Tibial artery (tissue), 4 donors: Measurements from ENCODE around the gene CD96.

Source experiments
- DNase-seq, 2 donors: peaks; one replicate each; pipeline ENCODE4 v3.0.0-alpha.2; 2019
- H3K27ac ChIP-seq, 2 donors: fragments of 200-600 bp; sonication (generic) in 1 of 2; 1 replicate in 1 of 2; 2 replicates in 1 of 2; pipeline ENCODE4 v1.5.1; 2018 to 2019; ENCODE audit warnings: mild to moderate bottlenecking in 1 of 2
- H3K27me3 ChIP-seq, 2 donors: fragments of 200-600 bp; sonication (generic) in 1 of 2; one replicate each; pipeline versions ENCODE4 v1.5.1 to v1.6.0; 2016 to 2019
- H3K36me3 ChIP-seq, 3 donors: fragments of 200-600 bp; sonication (generic) in 2 of 3; one replicate each; pipeline ENCODE4 v1.5.1; 2016 to 2019; ENCODE audit warnings: mild to moderate bottlenecking in 2 of 3
- H3K4me1 ChIP-seq, 4 donors: fragments of 200-600 bp; sonication (generic) in 2 of 4; 1 replicate in 3 of 4; 2 replicates in 1 of 4; pipeline ENCODE4 v1.5.1; 2016 to 2019
- H3K4me3 ChIP-seq, 2 donors: fragments of 200-600 bp; sonication (generic) in 1 of 2; 1 replicate in 1 of 2; 2 replicates in 1 of 2; pipeline ENCODE4 v1.5.1; 2018 to 2019; ENCODE audit warnings: mild to moderate bottlenecking in 2 of 2
- H3K9me3 ChIP-seq, 3 donors: fragments of 200-600 bp; sonication (generic) in 1 of 3; one replicate each; pipeline ENCODE4 v1.5.1; 2016 to 2019
- intact Hi-C: fragments of 100-400 bp; cut with DNase I; formaldehyde crosslinking; loops from one replicate; pipeline ENCODE4 v1.15.0; 2023; ENCODE audit warnings: low total_unique reads
- TF ChIP-seq, protein P1 (sequence below), 2 experiments: fragments of 200-600 bp in 1 of 2; fragments of 450-650 bp in 1 of 2; IDR thresholded peaks; one replicate each; pipeline ENCODE4 v1.5.1; 2017 to 2019; ENCODE audit warnings: antibody characterized with exemption in 2 of 2, mild to moderate bottlenecking in 1 of 2, moderate library complexity in 1 of 2

The CD96 gene

DNA sequence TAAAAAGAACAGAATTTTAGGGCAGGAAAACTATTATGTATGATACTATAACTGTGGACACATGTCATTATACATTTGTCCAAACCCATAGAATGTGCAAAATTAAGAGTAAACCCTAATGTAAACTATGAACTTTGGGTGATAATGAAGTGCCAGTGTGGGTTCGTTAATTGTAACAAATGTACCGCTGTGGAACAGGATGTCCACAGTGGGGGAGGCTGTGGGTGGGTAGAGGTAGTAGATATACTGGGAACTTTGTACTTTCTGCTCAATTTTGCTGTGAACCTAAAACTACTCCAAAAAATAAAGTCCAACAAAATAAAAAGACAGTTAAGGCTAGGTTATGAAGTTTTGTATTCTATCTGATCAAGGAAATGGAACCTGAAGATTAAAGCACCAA, 24.8 kb downstream of the CD96 start:
- DNase-seq, result no peak
- Histone ChIP-seq H3K9me3 (no peaks in the 10 kb centered on the region), H3K4me3 (no peak overlapping the region), H3K27me3 (no peaks in the 10 kb centered on the region), H3K36me3 (no peaks in the 10 kb centered on the region), H3K27ac (no peak overlapping the region), H3K4me1 (no peaks in the 10 kb centered on the region)
- intact Hi-C loops, result no loop called here
- TF ChIP-seq, protein P1, sequence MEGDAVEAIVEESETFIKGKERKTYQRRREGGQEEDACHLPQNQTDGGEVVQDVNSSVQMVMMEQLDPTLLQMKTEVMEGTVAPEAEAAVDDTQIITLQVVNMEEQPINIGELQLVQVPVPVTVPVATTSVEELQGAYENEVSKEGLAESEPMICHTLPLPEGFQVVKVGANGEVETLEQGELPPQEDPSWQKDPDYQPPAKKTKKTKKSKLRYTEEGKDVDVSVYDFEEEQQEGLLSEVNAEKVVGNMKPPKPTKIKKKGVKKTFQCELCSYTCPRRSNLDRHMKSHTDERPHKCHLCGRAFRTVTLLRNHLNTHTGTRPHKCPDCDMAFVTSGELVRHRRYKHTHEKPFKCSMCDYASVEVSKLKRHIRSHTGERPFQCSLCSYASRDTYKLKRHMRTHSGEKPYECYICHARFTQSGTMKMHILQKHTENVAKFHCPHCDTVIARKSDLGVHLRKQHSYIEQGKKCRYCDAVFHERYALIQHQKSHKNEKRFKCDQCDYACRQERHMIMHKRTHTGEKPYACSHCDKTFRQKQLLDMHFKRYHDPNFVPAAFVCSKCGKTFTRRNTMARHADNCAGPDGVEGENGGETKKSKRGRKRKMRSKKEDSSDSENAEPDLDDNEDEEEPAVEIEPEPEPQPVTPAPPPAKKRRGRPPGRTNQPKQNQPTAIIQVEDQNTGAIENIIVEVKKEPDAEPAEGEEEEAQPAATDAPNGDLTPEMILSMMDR (IDR thresholded peaks at IDR 0.05), result no peak

GRCh38 chr3:111568355-111568754, 26.4 kb downstream of the CD96 start:
- Histone ChIP-seq H3K9me3 (no peaks in the 10 kb centered on the region), H3K4me1 (no peaks in the 10 kb centered on the region), H3K36me3 (no peaks in the 10 kb centered on the region), H3K4me3 (no peak overlapping the region), H3K27ac (no peak overlapping the region), H3K27me3 (no peaks in the 10 kb centered on the region)
- intact Hi-C loops, result no loop called here
- no peak for DNase-seq
- TF ChIP-seq, protein P1 (IDR thresholded peaks at IDR 0.05), result no peak

DNA sequence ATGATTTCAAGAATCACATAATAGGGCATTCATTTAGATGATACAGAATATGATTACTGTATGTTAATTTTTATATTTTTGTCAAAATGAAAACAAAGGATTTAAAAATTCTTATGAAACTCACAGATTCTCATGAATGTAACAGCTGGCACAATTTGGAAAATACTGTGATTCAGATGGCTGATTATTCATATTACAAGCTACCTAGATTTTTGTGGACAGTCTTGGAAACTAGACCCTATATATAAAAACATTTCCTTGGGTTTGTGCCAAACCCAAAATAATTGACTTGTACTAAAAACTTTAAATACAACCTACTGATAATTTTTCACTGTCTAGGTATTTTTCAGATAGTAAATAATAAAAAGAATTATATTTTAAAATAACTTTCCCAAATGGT, 26.9 kb downstream of the CD96 start:
- Histone ChIP-seq H3K9me3 (no peaks in the 10 kb centered on the region), H3K27ac (no peak overlapping the region)
- intact Hi-C loops, result no loop called here

GRCh38 chr3:111570404-111571030, 28.5 kb downstream of the CD96 start:
- intact Hi-C loops, result no loop called here
- no peak for DNase-seq
- no peaks in the 10 kb centered on the region for H3K27me3 ChIP-seq
- H3K4me3 ChIP-seq, result no peak overlapping the region
- no peaks in the 10 kb centered on the region for H3K9me3 ChIP-seq
- no peaks in the 10 kb centered on the region for H3K4me1 ChIP-seq
- no peak overlapping the region for H3K27ac ChIP-seq
- TF ChIP-seq, protein P1 (IDR thresholded peaks at IDR 0.05), result no peak
- no peaks in the 10 kb centered on the region for H3K36me3 ChIP-seq

More for the DNA sequence above, 26.9 kb downstream of the CD96 start:
- TF ChIP-seq, protein P1 (IDR thresholded peaks at IDR 0.05), result no peak
- Histone ChIP-seq H3K27me3 (no peaks in the 10 kb centered on the region), H3K4me1 (no peaks in the 10 kb centered on the region), H3K4me3 (no peak overlapping the region), H3K36me3 (no peaks in the 10 kb centered on the region)
- no peak for DNase-seq

DNA sequence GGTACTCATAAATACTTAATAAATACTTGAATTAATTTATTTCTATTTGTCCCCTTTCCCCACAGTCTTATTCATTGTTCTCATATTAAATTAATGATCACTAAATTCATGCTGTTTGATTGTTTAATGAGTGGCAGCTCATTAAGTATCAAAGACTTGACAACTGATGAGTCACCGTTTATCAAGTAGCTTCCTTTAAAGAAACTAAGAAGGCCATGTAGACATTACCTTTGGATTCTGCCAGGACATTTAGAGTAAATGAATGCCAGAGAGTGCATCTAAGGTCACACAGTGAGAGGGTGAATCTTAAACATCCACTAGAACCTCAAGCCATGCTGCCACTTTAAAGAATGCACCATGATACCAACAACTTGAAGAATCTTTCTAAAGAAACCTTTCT, 29.3 kb downstream of the CD96 start:
- TF ChIP-seq, protein P1 (IDR thresholded peaks at IDR 0.05), result no peak
- H3K9me3 ChIP-seq, result no peaks in the 10 kb centered on the region
- no peak for DNase-seq
- no peaks in the 10 kb centered on the region for H3K27me3 ChIP-seq
- no peaks in the 10 kb centered on the region for H3K36me3 ChIP-seq
- no peak overlapping the region for H3K27ac ChIP-seq
- intact Hi-C loops, result no loop called here
- no peaks in the 10 kb centered on the region for H3K4me1 ChIP-seq
- H3K4me3 ChIP-seq, result no peak overlapping the region
